ENCODE data around the gene RAB11FIP2.

The RAB11FIP2 gene

GRCh38 chr10:118002581-118002980 is 44.2 kb downstream of the RAB11FIP2 start:
- Histone ChIP-seq H3K27ac (ENCODE audit: extremely low read depth, low read depth, low read length) (no peak overlapping the region), H3K9me3 (ENCODE audit: control insufficient read depth, insufficient read depth, low read depth, low read length) (no peaks in the 10 kb centered on the region), H3K4me1 (ENCODE audit: control insufficient read depth, insufficient read depth, low read length) (peaks cover 3% of the 10 kb centered on the region; the same call in 1 of the 2 replicates), H3K4me3 (ENCODE audit: low read depth, low read length) (no peak overlapping the region), H3K36me3 (ENCODE audit: control insufficient read depth in 2 of 2, insufficient read depth in 1 of 2, low read length in 2 of 2) (peaks cover 14 to 18% of the 10 kb centered on the region in 2 experiments; a peak in 2 of 3 replicates)
- CTCF ChIA-PET, result interaction anchor here (0.5 kb wide), 1 partner anchor 465 kb away, joined by 3 read pairs; no protein-coding TSS in a partner anchor
- TF ChIP-seq ZNF530 (tag by site-specific recombination; IDR thresholded peaks at IDR 0.05; ENCODE audit: low read depth) (no peak), KLF7 (tag by site-specific recombination; IDR thresholded peaks at IDR 0.05; ENCODE audit: borderline replicate concordance) (no peak), SP3 (tag by site-specific recombination; IDR thresholded peaks at IDR 0.05) (0 out of 2 replicates have a peak, but pooled peaks have one; percentile 13), ZSCAN23 (tag by site-specific recombination; IDR thresholded peaks at IDR 0.05) (no peak), ZNF16 (tag by site-specific recombination; IDR thresholded peaks at IDR 0.05; ENCODE audit: low read depth) (no peak), ZNF423 (tag by site-specific recombination; IDR thresholded peaks at IDR 0.05) (no peak), ZNF146 (tag by site-specific recombination; IDR thresholded peaks at IDR 0.05) (no peak), ZEB2 (tag by site-specific recombination; IDR thresholded peaks at IDR 0.05) (peak; percentile 49; the same call in 1 of the 2 replicates), ZNF513 (tag by site-specific recombination; IDR thresholded peaks at IDR 0.05) (peak; percentile 48), ZNF660 (tag by site-specific recombination; IDR thresholded peaks at IDR 0.05) (peak; percentile 82), ZNF785 (tag by site-specific recombination; IDR thresholded peaks at IDR 0.05) (peak; percentile 71; the same call in 1 of the 2 replicates), ZSCAN30 (tag by site-specific recombination; IDR thresholded peaks at IDR 0.05) (no peak), ZNF398 (tag by site-specific recombination; IDR thresholded peaks at IDR 0.05) (peak; percentile 82), ZNF558 (tag by site-specific recombination; IDR thresholded peaks at IDR 0.05) (peak; percentile 40; the same call in 1 of the 2 replicates), PRDM2 (tag by site-specific recombination; IDR thresholded peaks at IDR 0.05; ENCODE audit: borderline replicate concordance) (no peak), ZBTB21 (tag by site-specific recombination; IDR thresholded peaks at IDR 0.05) (peak; percentile 52), ZNF366 (tag by site-specific recombination; conservative IDR thresholded peaks at IDR 0.05) (0 out of 2 replicates have a peak, but pooled peaks have one; percentile 26), ZNF529 (tag by site-specific recombination; IDR thresholded peaks at IDR 0.05; ENCODE audit: insufficient replicate concordance) (no peak), ZNF350 (tag by site-specific recombination; IDR thresholded peaks at IDR 0.05) (no peak), PBX3 (CRISPR knock-in tag; IDR thresholded peaks at IDR 0.05) (no peak), ZNF335 (tag by site-specific recombination; conservative IDR thresholded peaks at IDR 0.05) (0 out of 2 replicates have a peak, but pooled peaks have one; percentile 31), ZNF692 (tag by site-specific recombination; IDR thresholded peaks at IDR 0.05) (0 out of 2 replicates have a peak, but pooled peaks have one; percentile 37), SP2 (tag by site-specific recombination; IDR thresholded peaks at IDR 0.05) (no peak)
- POLR2A ChIA-PET, result no interaction called here
